Stimulated activated CD4-positive, alpha-beta T cell treated with anti-CD3 and anti-CD28 coated beads, Interleukin-4, amount 100 ng/mL, for 4 hours (primary cell): Measurements from ENCODE around the gene AKNA.

Experiments used
- DNase-seq, 2 experiments: peaks; one replicate each; pipeline ENCODE4 v3.0.0-alpha.2; 2020

Gene AKNA

GRCh38 chr9:114355821-114356220, 32.0 kb downstream of the AKNA start:
- DNase-seq: no peak

- no peak for DNase-seq
These were observed 35.9 kb downstream of the AKNA start for GRCh38 chr9:114351932-114352331.

- DNase-seq: no peak
These were observed 37.0 kb downstream of the AKNA start for GRCh38 chr9:114350636-114351401.

- DNase-seq: no peak
These were observed 37.9 kb downstream of the AKNA start for GRCh38 chr9:114349713-114350480.

GRCh38 chr9:114348906-114349482, 38.8 kb downstream of the AKNA start:
- DNase-seq: peak; percentile 76 to 81

- no peak for DNase-seq
These were observed 39.4 kb downstream of the AKNA start for GRCh38 chr9:114348261-114348905.

- DNase-seq: no peak
These were observed 40.1 kb downstream of the AKNA start for GRCh38 chr9:114347675-114348074.

- DNase-seq: no peak
These were observed 41.6 kb downstream of the AKNA start for GRCh38 chr9:114346146-114346545.

- no peak for DNase-seq
These were observed 42.2 kb downstream of the AKNA start for GRCh38 chr9:114345493-114346065.

- no peak for DNase-seq
These were observed 43.1 kb downstream of the AKNA start for GRCh38 chr9:114344692-114345091.

GRCh38 chr9:114344188-114344566, 43.6 kb downstream of the AKNA start:
- no peak for DNase-seq

- DNase-seq: no peak
These were observed 44.2 kb downstream of the AKNA start for GRCh38 chr9:114343471-114344187.

- no peak for DNase-seq
These were observed 44.9 kb downstream of the AKNA start for GRCh38 chr9:114342755-114343440.

GRCh38 chr9:114341991-114342390, 45.8 kb downstream of the AKNA start:
- DNase-seq: no peak

GRCh38 chr9:114341152-114341830, 46.5 kb downstream of the AKNA start:
- DNase-seq: no peak

GRCh38 chr9:114339130-114339908, 48.5 kb downstream of the AKNA start:
- peak; percentile 32 to 63 for DNase-seq

- no peak for DNase-seq
These were observed 49.6 kb downstream of the AKNA start for GRCh38 chr9:114338187-114338586.

GRCh38 chr9:114336699-114337395, 50.9 kb downstream of the AKNA start:
- DNase-seq: no peak

GRCh38 chr9:114336157-114336556, 51.6 kb downstream of the AKNA start:
- no peak for DNase-seq

GRCh38 chr9:114335745-114336144, 52.0 kb downstream of the AKNA start:
- DNase-seq: no peak
